Endothelial cell of umbilical vein (primary cell): ENCODE results near the gene P3H2. TPM values are rescaled to one million over a fixed set of nuclear protein-coding genes. Genes with fewer than 3 reads are reported as not detected.

Source experiments
- BruUV-seq: library from RNA; stranded (reverse); fragments of 400-500 nt; replicated peaks from 2 replicates; lab custom pipeline; 2021; lab: Mats Ljungman, UMichigan
- CTCF ChIA-PET: fragments of 300-600, 350-600 bp; sonication (Branson Sonifier 250); formaldehyde crosslinking; loops from one replicate; lab custom pipeline; 2021; ENCODE audit warnings: antibody characterized with exemption, inconsistent platforms; lab: Charles Lee
- POLR2A ChIA-PET: fragments of 300-600, 350-600 bp; sonication (Branson Sonifier 250); formaldehyde crosslinking; loops from one replicate; lab custom pipeline; 2021; ENCODE audit warnings: antibody characterized with exemption, inconsistent platforms; lab: Charles Lee
- DNase-seq: peaks from one replicate; pipeline ENCODE4 v3.0.0-alpha.2; 2011; ENCODE audit warnings: low read depth, low spot score
- FAIRE-seq: peaks from 2 replicates; lab custom pipeline; 2011; peaks lifted over from hg19 to GRCh38; lab: Jason Lieb, UNC
- H2AFZ ChIP-seq: 2 replicates; pipeline ENCODE4 v1.6.0; 2012; ENCODE audit warnings: low read depth, low read length, control low read depth, inconsistent platforms
- H3K27ac ChIP-seq: 2 replicates; pipeline ENCODE4 v1.5.1; 2011; ENCODE audit warnings: low read depth, mild to moderate bottlenecking, control low read depth, low read length, moderate library complexity; ENCODE audit not compliant: insufficient read depth
- H3K27me3 ChIP-seq, 2 experiments: 2 replicates each; pipeline versions ENCODE4 v1.6.0 to v1.6.1; 2011; ENCODE audit warnings: low read length in 2 of 2, mixed read lengths in 1 of 2; ENCODE audit not compliant: control insufficient read depth in 2 of 2, insufficient read depth in 2 of 2
- H3K36me3 ChIP-seq, 2 experiments: 2 replicates in 1 of 2; 3 replicates in 1 of 2; pipeline ENCODE4 v1.5.1; 2011; ENCODE audit warnings: low read length in 2 of 2, mild to moderate bottlenecking in 1 of 2, moderate library complexity in 1 of 2; ENCODE audit not compliant: control insufficient read depth in 2 of 2, insufficient read depth in 2 of 2; ENCODE audit errors: extremely low read depth in 1 of 2
- H3K4me1 ChIP-seq: 3 replicates; pipeline ENCODE4 v1.5.1; 2011; ENCODE audit warnings: mild to moderate bottlenecking, low read length; ENCODE audit not compliant: control insufficient read depth, insufficient read depth; ENCODE audit errors: extremely low read depth
- H3K4me2 ChIP-seq: 2 replicates; pipeline ENCODE4 v1.6.1; 2011; ENCODE audit warnings: low read length, control low read depth, mixed read lengths; ENCODE audit not compliant: insufficient read depth
- H3K4me3 ChIP-seq, 3 experiments: fragments of 200-600 bp in 1 of 3; sonication (generic), shearing (Covaris generic) in 1 of 3; replicated peaks in 1 of 3; 2 replicates each; pipeline ENCODE4 v1.5.1; 2011 to 2016; ENCODE audit warnings: control low read depth in 3 of 3, low read length in 3 of 3, mild to moderate bottlenecking in 2 of 3, inconsistent platforms in 1 of 3, low read depth in 1 of 3, moderate library complexity in 1 of 3; ENCODE audit not compliant: insufficient read depth in 1 of 3
- H3K79me2 ChIP-seq: 2 replicates; pipeline ENCODE4 v1.6.0; 2012; ENCODE audit warnings: low read length, inconsistent platforms; ENCODE audit not compliant: control insufficient read depth, insufficient read depth
- H3K9ac ChIP-seq: replicated peaks from 2 replicates; pipeline ENCODE3; 2011; ENCODE audit warnings: low read length, control low read depth; ENCODE audit not compliant: insufficient read depth; ENCODE audit errors: extremely low read depth
- H3K9me1 ChIP-seq: replicated peaks from 3 replicates; pipeline ENCODE4 v1.6.0; 2011; ENCODE audit warnings: mild to moderate bottlenecking, low read length; ENCODE audit not compliant: control insufficient read depth, insufficient read depth; ENCODE audit errors: extremely low read depth
- H3K9me3 ChIP-seq: replicated peaks from 2 replicates; pipeline ENCODE4 v1.5.1; 2012; ENCODE audit warnings: low read length, inconsistent platforms; ENCODE audit not compliant: control insufficient read depth, insufficient read depth
- H4K20me1 ChIP-seq: replicated peaks from 2 replicates; pipeline ENCODE3; 2011; ENCODE audit warnings: mild to moderate bottlenecking, low read length; ENCODE audit not compliant: control insufficient read depth, insufficient read depth; ENCODE audit errors: extremely low read depth
- CTCF ChIP-seq, 2 donors: IDR thresholded peaks; 1 replicate in 1 of 2; 2 replicates in 1 of 2; pipeline ENCODE4 v1.5.1; 2011; ENCODE audit warnings: low read length in 2 of 2, mild to moderate bottlenecking in 2 of 2, moderate library complexity in 2 of 2, control low read depth in 1 of 2, inconsistent platforms in 1 of 2, low read depth in 1 of 2; ENCODE audit not compliant: insufficient read depth in 1 of 2; ENCODE audit errors: extremely low read depth in 1 of 2
- EZH2 ChIP-seq: IDR thresholded peaks from 2 replicates; pipeline ENCODE4 v1.6.1; 2012; ENCODE audit warnings: borderline replicate concordance, low read depth, mild to moderate bottlenecking, moderate library complexity, low read length, inconsistent platforms; ENCODE audit not compliant: severe bottlenecking
- FOS ChIP-seq: IDR thresholded peaks from 2 replicates; pipeline ENCODE4 v1.6.1; 2011; ENCODE audit warnings: mild to moderate bottlenecking, low read length, moderate library complexity, borderline replicate concordance; ENCODE audit not compliant: insufficient read depth
- GATA2 ChIP-seq: IDR thresholded peaks from 2 replicates; pipeline ENCODE4 v1.7.0; 2011; ENCODE audit warnings: low read depth, mild to moderate bottlenecking, moderate library complexity, mixed read lengths, low read length; ENCODE audit not compliant: insufficient read length, insufficient read depth
- JUN ChIP-seq: IDR thresholded peaks from 2 replicates; pipeline ENCODE4 v1.6.1; 2011; ENCODE audit warnings: borderline replicate concordance, low read depth; ENCODE audit not compliant: insufficient read length, insufficient read depth
- MYC ChIP-seq: IDR thresholded peaks from one replicate; pipeline ENCODE4 v1.6.1; 2011; ENCODE audit warnings: mild to moderate bottlenecking, low read depth, low read length
- POLR2A ChIP-seq: IDR thresholded peaks from 2 replicates; pipeline ENCODE4 v1.6.1; 2012; ENCODE audit warnings: low read depth, mild to moderate bottlenecking, control low read depth, low read length
- POLR2AphosphoS5 ChIP-seq: IDR thresholded peaks from 2 replicates; pipeline ENCODE4 v1.6.1; 2012; ENCODE audit warnings: low read depth, mild to moderate bottlenecking, control low read depth, low read length, moderate library complexity; ENCODE audit not compliant: insufficient read depth
- dilution Hi-C: fragments of 300-500 bp; cut with MboI; formaldehyde crosslinking; loops from one replicate; pipeline ENCODE4 v1.15.0; 2019; ENCODE audit warnings: low sequenced_read_pairs; ENCODE audit not compliant: extremely low pct_ligation_motif_present
- intact Hi-C: fragments of 100-400 bp; cut with micrococcal nuclease; formaldehyde crosslinking; loops from one replicate; pipeline ENCODE4 v1.10.0; 2022
- polyA plus RNA-seq, 4 experiments: library from polyadenylated mRNA; depleted of rRNA in 3 of 4; stranded (reverse) in 3 of 4; unstranded in 1 of 4; fragments of >200 nt; gene quantifications; 2 replicates each; pipeline versions ENCODE4 v1.2.1 to v1.2.3, GENCODE V29; 2011 to 2012; ENCODE audit warnings: missing spikeins in 1 of 4
- total RNA-seq: library from RNA; stranded (reverse); gene quantifications from 2 replicates; pipeline ENCODE4 v1.2.3, GENCODE V29; 2021
- TF ChIP-seq, protein P1 (sequence below): IDR thresholded peaks from 2 replicates; pipeline ENCODE4 v1.6.1; 2011; ENCODE audit not compliant: insufficient read depth, insufficient read length

Gene P3H2
- total and polyA plus RNA-seq, 2 donors (not counting 3 experiments of a cell fraction or from before 2014, with no cell fraction given): 6.6 to 6.8 TPM

GRCh38 chr3:189964623-189965332, 155.9 kb downstream of the P3H2 start:
- TF ChIP-seq MYC (no peak), POLR2AphosphoS5 (no peak), CTCF (IDR thresholded peaks at IDR 0.05; ENCODE audit: extremely low read depth in 1 of 2, insufficient read depth in 1 of 2, low read depth in 1 of 2, low read length in 2 of 2) (no peak), FOS (no peak), GATA2 (no peak), JUN (no peak), POLR2A (no peak), EZH2 (no peak)
- TF ChIP-seq, protein P1, sequence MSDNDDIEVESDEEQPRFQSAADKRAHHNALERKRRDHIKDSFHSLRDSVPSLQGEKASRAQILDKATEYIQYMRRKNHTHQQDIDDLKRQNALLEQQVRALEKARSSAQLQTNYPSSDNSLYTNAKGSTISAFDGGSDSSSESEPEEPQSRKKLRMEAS: no peak

More at GRCh38 chr3:189964623-189965332, 155.9 kb downstream of the P3H2 start:
- H4K20me1 ChIP-seq: no peaks in the 10 kb centered on the region
- H3K27me3 ChIP-seq: no peaks in the 10 kb centered on the region
- intact Hi-C loops (loop anchor here (5.0 to 10.0 kb wide), 4 partner anchors 38 to 1088 kb away; partner anchors contain the start of gene IL1RAP), dilution Hi-C loops (loop anchor here (25.0 kb wide), 2 partner anchors 248 to 348 kb away; partner anchors contain the start of gene CLDN1)
- CTCF ChIA-PET: interaction anchor here (1.0 to 3.4 kb wide), 3 partner anchors 48 to 358 kb away, joined by 3 to 26 read pairs (median 9); partner anchors contain the start of gene CLDN1
- no peaks in the 10 kb centered on the region for H3K79me2 ChIP-seq
- H3K9me3 ChIP-seq: no peaks in the 10 kb centered on the region
- POLR2A ChIA-PET: no interaction called here
- no peak overlapping the region for H3K4me3 ChIP-seq
- H3K9ac ChIP-seq: no peak overlapping the region
- H2AFZ ChIP-seq: no peak overlapping the region
- H3K4me2 ChIP-seq: no peak overlapping the region
- BruUV-seq: no TSS peak
- FAIRE-seq: no peak
- H3K9me1 ChIP-seq: no peaks in the 10 kb centered on the region
- no peaks in the 10 kb centered on the region for H3K36me3 ChIP-seq
- no peak overlapping the region for H3K27ac ChIP-seq
- DNase-seq: no peak
- no peaks in the 10 kb centered on the region for H3K4me1 ChIP-seq
